ENCODE measurements around the gene SH3RF3. TPM values are rescaled to one million over a fixed set of nuclear protein-coding genes. Genes with fewer than 3 reads are reported as not detected.
A peak's percentile ranks its signal among the peaks of the same experiment; 100 is the strongest.

SH3RF3 gene
- total RNA-seq, 1 experiment from 2014 or later, result 4.9 TPM

DNA sequence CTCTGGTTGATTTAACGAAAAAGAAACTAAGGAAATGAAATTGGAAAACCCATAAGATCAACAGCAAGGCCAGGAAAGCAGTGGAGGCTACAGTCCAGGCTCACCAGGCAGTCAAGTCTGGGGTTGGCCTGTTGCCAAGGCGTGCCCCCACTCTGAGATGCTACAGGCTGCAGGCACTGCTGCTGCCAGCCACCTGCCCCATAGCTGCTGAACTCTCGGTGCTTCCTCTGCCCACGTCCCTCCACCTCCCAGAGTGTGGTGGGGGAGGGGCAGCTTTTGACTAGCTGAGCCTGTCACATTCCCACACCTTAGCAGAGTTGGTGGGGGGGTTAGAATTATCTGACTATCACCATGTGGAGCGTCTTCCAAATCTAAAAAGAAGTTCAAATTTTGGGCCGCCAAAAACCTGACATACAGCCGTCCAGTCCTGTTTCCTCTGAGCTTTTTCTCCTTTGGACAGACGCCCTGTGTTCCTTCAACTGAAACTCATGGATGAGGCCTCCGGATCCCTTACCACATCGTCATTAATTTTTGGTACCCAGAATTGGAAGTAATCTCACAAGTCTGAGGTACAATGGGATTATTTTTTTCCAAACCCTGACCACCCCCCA is 3.9 kb upstream of the SH3RF3 start:
- CTCF ChIA-PET, result no interaction called here
- peak overlapping the region; percentile 59 for H3K27ac ChIP-seq (ENCODE audit: low read length)
- POLR2A ChIA-PET, result interaction anchor here (0.7 kb wide), 1 partner anchor 268 kb away, joined by 10 read pairs; no protein-coding TSS in a partner anchor
- no peaks in the 10 kb centered on the region for H3K27me3 ChIP-seq (ENCODE audit: control insufficient read depth, insufficient read depth, low read length)
- ATAC-seq, result no peak
- peaks cover 15% of the 10 kb centered on the region for H3K4me1 ChIP-seq (ENCODE audit: control insufficient read depth, insufficient read depth, low read length)
- no peaks in the 10 kb centered on the region for H3K9me3 ChIP-seq (ENCODE audit: control insufficient read depth, insufficient read depth, low read depth, low read length)
- intact Hi-C loops (cut with micrococcal nuclease; ENCODE audit: unreplicated experiment) (loop anchor here (2.0 kb wide), 1 partner anchor 386 kb away; no protein-coding TSS in a partner anchor), in situ Hi-C loops (cut with HindIII; ENCODE audit: low pct_unique_long_range_greater_than_20kb, low sequenced_read_pairs) (no loop called here)
- BruUV-seq (replicated peaks), result no TSS peak
- H3K36me3 ChIP-seq (ENCODE audit: control insufficient read depth, insufficient read depth, low read length), result no peaks in the 10 kb centered on the region
- no peak overlapping the region for H3K4me3 ChIP-seq (ENCODE audit: low read depth in 2 of 2, low read length in 2 of 2)
- TF ChIP-seq CTCF (IDR thresholded peaks at IDR 0.05), result no peak
- TF ChIP-seq SIN3A (IDR thresholded peaks at IDR 0.05; ENCODE audit: borderline replicate concordance, insufficient read depth, low read depth, low read length), result no peak
- no peak for TF ChIP-seq POLR2AphosphoS5 (IDR thresholded peaks at IDR 0.05; ENCODE audit: low read depth, low read length)
- TF ChIP-seq TCF7L2 (IDR thresholded peaks at IDR 0.05; ENCODE audit: low read depth, low read length), result no peak
- no peak for TF ChIP-seq REST (IDR thresholded peaks at IDR 0.05; ENCODE audit: insufficient read depth in 1 of 2, low read depth in 2 of 2, low read length in 1 of 2)
- no peak for DNase-seq (ENCODE audit: low read depth, low spot score)

GRCh38 chr2:109125593-109126500 is 3.2 kb upstream of the SH3RF3 start:
- CTCF ChIA-PET, result no interaction called here
- TF ChIP-seq SIN3A (IDR thresholded peaks at IDR 0.05; ENCODE audit: borderline replicate concordance, insufficient read depth, low read depth, low read length) (no peak), REST (IDR thresholded peaks at IDR 0.05; ENCODE audit: insufficient read depth in 1 of 2, low read depth in 2 of 2, low read length in 1 of 2) (no peak), CTCF (IDR thresholded peaks at IDR 0.05) (no peak), TCF7L2 (IDR thresholded peaks at IDR 0.05; ENCODE audit: low read depth, low read length) (no peak), POLR2AphosphoS5 (IDR thresholded peaks at IDR 0.05; ENCODE audit: low read depth, low read length) (no peak)
- DNase-seq (ENCODE audit: low read depth, low spot score), result no peak
- no peaks in the 10 kb centered on the region for H3K9me3 ChIP-seq (ENCODE audit: control insufficient read depth, insufficient read depth, low read depth, low read length)
- in situ Hi-C loops (cut with HindIII; ENCODE audit: low pct_unique_long_range_greater_than_20kb, low sequenced_read_pairs), result no loop called here
- no peaks in the 10 kb centered on the region for H3K36me3 ChIP-seq (ENCODE audit: control insufficient read depth, insufficient read depth, low read length)
- BruUV-seq (replicated peaks), result no TSS peak
- POLR2A ChIA-PET, result no interaction called here
- no peak overlapping the region for H3K4me3 ChIP-seq (ENCODE audit: low read depth in 2 of 2, low read length in 2 of 2)
- ATAC-seq, result 0 out of 2 replicates have a peak, but pooled peaks have one; percentile 27
- peaks cover 15% of the 10 kb centered on the region for H3K4me1 ChIP-seq (ENCODE audit: control insufficient read depth, insufficient read depth, low read length)
- H3K27ac ChIP-seq (ENCODE audit: low read length), result peak overlapping the region; percentile 59
- no peaks in the 10 kb centered on the region; the same call in 1 of the 2 replicates for H3K27me3 ChIP-seq (ENCODE audit: control insufficient read depth, insufficient read depth, low read length)
- intact Hi-C loops (cut with micrococcal nuclease; ENCODE audit: unreplicated experiment), result loop anchor here (2.0 kb wide), 1 partner anchor 385 kb away; no protein-coding TSS in a partner anchor

All from Panc1 (cell line).